ENCODE data around the gene ANKRD17.
A peak's percentile ranks its signal among the peaks of the same experiment; 100 is the strongest.
"Not testable (repeated sequence)": the region's sequence is repeated elsewhere in the genome, so short reads cannot be mapped to it uniquely, and the experiment has no call there.

The ANKRD17 gene, protein sequence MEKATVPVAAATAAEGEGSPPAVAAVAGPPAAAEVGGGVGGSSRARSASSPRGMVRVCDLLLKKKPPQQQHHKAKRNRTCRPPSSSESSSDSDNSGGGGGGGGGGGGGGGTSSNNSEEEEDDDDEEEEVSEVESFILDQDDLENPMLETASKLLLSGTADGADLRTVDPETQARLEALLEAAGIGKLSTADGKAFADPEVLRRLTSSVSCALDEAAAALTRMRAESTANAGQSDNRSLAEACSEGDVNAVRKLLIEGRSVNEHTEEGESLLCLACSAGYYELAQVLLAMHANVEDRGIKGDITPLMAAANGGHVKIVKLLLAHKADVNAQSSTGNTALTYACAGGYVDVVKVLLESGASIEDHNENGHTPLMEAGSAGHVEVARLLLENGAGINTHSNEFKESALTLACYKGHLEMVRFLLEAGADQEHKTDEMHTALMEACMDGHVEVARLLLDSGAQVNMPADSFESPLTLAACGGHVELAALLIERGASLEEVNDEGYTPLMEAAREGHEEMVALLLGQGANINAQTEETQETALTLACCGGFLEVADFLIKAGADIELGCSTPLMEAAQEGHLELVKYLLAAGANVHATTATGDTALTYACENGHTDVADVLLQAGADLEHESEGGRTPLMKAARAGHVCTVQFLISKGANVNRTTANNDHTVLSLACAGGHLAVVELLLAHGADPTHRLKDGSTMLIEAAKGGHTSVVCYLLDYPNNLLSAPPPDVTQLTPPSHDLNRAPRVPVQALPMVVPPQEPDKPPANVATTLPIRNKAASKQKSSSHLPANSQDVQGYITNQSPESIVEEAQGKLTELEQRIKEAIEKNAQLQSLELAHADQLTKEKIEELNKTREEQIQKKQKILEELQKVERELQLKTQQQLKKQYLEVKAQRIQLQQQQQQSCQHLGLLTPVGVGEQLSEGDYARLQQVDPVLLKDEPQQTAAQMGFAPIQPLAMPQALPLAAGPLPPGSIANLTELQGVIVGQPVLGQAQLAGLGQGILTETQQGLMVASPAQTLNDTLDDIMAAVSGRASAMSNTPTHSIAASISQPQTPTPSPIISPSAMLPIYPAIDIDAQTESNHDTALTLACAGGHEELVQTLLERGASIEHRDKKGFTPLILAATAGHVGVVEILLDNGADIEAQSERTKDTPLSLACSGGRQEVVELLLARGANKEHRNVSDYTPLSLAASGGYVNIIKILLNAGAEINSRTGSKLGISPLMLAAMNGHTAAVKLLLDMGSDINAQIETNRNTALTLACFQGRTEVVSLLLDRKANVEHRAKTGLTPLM (N-terminal part only)

DNA sequence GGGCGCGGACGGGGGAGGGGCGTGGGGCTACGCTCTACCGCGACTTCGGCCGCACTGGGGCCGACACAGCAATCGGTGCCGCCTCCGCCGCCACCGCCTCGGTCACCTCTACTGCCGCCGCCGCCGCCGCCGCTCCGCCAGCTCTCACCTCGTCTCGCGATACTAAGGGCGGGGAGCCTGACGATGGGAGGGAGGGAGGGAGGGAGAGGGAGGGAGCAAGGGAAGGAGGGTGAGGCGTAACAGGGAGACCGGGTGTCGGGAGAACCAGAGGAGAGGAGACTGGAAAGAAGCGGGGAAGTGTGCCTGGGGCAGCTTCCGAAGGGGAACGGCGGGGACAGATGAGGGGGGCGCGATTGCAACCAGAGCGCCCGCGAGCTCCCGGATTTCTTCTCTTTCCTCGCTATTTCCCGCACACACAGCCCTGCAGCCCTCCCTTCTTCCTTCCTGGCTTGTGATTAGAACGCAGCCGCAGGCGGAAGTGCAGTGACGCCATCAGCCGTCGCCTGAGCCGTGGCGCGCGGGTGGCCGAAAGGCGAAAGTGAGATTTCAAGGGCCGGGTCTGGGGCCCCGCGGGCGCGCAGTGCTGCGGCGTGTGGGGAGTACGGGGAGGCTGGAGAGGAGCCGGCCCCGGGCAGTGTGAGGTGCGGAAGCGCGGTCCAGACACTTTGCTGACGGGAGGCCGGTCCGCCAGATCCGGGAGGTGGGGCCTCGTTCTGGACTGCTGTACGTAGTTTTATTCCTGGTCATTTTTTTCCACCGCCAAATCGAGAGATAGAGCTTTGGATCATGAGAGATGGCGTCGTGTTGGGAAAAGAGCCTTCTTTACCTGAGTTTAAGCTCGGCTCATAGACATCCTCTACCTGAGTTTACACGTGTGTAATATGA, at the start of gene ANKRD17:
ANKRD17 (minus strand) TSS at position 113 of the 885 bp plus-strand sequence. CDS start 130 bp downstream, outside the sequence.
- peak; percentile 73 for DNase-seq

DNA sequence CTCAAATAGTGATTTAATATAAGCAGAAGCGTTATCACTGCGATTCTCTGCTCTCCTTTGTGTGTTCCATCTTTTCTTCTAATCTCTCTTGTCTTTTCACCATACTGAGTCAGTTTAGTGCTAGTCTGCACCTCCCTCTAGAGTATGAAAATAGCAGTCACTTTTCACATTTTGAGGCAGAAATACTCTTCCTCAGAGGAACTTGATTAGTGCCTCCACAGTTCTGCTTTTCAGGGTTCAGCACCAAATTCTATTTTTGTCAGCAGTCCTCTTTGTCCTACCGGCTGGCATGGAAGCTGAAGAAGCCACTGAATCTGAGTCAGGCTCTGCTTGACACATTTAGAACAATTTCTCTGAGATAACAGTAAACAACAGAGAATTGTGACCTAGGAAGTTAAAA, 49.7 kb upstream of the ANKRD17 start:
- DNase-seq, result no peak

DNA sequence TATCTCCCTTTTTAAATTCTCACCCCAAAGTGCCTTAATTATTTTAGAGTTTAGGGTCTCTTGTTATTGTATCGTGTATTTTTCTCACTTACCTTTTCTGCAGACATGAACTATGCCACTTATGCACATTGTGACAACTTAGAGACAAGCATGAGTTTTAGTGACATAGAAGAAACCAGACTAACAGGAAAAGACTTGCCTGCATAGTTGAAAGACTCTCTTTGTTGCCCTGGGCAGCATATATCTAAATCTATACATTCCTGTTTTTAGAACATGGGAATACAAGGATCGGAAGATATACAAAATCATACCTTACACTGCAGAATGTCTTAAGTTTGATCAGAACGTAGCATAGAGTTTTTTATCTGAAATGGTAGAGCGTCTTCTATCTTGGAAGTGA, 45.1 kb upstream of the ANKRD17 start:
- DNase-seq, result no peak

- DNase-seq, result no peak
Measured at GRCh38 chr4:73299548-73300280, 41.1 kb upstream of the ANKRD17 start.

- DNase-seq, result not testable (repeated sequence)
Measured at GRCh38 chr4:73292661-73293060, 34.1 kb upstream of the ANKRD17 start.

DNA sequence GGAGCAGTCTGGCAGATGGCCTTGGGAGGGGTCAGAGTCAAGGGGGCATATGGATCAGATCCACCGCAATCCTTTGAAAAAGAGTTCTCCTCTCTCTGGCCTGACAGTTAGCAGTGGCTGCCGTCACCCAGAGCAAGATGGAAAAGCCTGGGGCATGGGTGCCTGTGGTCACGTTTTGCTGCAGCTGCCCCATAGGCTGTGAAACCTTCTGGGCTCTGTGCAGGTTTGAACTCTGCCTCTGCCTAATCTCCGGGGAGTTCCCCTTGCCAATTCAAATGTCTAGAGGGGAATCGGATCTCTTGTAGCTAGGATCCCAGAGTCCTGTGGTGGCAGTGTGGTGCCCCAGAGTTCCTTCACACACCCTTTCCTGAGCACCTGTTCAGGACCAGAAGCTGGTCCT, 23.4 kb upstream of the ANKRD17 start:
- no peak for DNase-seq

- no peak for DNase-seq
Measured at GRCh38 chr4:73281396-73281795, 22.8 kb upstream of the ANKRD17 start.

GRCh38 chr4:73277201-73277600, 18.6 kb upstream of the ANKRD17 start:
- DNase-seq, result no peak

GRCh38 chr4:73275318-73275654, 16.7 kb upstream of the ANKRD17 start:
- no peak for DNase-seq

DNA sequence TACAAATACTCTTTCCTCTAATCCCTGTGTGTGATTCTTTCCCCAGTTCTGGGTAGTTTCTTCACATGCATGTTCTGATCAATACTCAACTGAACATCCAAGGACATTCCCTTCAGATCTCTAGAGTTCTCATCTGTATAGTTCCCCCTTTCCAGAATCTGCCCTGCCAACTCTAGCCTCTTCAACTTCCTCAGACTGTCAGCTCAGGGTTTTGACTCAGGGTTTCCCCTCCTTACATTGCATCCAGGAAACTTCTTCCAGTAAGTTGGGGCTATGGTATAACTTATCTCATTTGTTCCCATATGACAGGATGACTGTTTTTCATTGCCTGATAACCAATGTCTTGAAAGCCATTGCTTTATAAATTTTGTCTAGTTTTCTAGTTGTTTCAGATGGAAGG, 14.2 kb upstream of the ANKRD17 start:
- DNase-seq, result no peak

DNA sequence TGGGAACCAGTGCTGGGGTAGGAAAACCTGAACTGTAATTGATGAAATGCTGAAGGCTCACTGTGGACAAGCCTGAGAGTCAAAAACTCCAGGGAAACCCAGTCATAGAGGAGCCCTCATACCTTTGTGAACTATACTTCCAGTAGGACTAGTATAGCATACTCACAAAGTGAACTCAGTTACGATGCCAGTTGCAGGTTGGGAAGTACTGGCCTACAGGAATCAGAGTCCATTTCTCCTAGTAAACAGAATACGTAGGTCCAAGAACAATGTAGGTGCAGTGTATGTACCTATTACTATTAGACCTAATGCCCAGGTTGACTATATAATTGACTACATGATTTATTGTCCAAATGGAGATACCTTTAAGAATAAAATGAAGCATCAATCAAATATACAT, 8.5 kb upstream of the ANKRD17 start:
- DNase-seq, result no peak

DNA sequence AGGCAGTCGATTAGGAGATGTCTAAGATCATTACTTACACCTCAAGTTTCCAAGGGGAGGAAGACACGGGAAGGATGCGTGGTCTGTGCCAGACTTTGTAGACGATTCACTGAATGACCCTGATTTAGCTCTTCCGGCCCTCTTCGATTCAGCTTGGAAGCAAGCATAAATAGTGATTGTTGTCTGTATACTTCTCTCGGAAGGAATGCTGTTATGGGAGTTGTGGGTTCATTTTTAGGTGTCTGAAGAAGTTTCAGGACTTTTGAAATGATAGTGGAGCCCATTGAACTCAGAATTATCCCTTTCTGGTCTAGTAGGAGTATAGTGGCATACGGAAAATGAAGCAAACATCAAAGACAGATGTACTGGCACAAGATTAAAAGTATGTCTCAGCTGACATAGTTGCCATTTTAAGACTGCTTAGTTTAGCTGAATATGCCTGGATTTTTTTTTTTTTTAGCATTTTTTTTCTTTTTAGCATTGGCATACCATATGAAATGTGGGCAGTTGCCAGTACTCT, 1.0 kb upstream of the ANKRD17 start:
- DNase-seq, result no peak

DNA sequence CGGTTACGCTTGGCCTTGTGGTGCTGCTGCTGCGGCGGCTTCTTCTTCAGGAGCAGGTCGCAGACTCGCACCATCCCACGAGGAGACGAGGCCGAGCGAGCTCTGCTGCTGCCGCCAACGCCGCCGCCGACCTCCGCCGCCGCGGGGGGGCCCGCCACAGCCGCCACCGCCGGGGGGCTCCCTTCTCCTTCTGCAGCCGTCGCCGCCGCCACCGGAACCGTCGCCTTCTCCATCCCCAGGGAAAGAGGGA, 237 bp downstream of the ANKRD17 start:
- no peak for DNase-seq

DNA sequence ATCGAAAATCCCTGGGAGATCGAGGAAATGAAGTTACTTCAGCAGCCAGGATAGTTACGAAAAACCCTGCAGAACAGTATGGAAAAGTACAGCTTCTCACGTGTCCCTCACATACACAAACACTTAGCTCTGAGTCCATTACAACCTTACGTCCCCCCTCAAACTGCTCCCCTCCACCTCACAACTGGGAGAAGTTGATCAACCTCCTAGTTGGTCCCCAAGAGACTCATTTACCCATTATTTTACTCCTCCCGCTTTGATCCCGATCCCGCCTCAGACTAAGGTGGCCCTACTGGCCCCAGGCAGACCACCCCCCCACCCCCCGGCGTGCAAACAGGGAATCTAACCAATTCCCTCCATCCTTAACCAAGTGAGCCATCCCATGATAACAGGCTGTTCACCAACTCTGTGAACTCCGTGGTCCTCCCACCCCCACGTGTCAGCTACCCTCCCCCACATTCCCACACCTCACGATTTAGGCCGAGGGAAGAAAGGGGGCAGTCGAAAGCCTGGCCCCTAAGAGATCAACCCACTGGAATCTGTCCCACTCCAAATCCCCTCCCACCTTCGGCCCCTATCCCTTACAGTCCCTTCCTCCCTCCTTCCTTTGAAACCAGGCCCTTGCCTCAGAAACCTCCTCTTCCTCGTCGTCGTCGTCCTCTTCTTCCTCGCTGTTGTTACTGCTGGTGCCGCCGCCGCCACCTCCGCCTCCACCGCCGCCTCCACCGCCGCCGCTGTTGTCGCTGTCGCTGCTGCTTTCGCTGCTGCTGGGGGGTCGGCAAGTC, 755 bp downstream of the ANKRD17 start:
- DNase-seq, result no peak

DNA sequence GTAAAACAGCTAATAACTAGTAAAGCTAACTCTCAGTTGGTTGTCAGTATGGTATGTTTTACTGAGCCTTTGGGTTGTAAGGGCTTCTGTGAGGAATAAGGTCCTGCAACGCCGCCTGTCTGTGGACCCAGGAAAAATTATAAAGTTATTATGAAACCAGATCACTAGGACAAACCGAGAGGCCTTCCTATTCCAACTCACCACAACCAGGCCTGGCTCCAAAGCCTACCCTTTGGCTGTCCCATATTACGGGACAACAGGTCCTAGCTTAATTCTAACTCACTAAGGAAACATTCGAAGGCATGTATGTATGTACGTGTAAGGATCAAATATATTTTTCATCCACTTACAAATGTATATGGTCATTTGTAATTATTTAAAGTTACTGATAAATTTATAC, 1.4 kb downstream of the ANKRD17 start:
- peak; percentile 58 for DNase-seq

GRCh38 chr4:73255847-73256246, 2.8 kb downstream of the ANKRD17 start:
- not testable (repeated sequence) for DNase-seq

DNA sequence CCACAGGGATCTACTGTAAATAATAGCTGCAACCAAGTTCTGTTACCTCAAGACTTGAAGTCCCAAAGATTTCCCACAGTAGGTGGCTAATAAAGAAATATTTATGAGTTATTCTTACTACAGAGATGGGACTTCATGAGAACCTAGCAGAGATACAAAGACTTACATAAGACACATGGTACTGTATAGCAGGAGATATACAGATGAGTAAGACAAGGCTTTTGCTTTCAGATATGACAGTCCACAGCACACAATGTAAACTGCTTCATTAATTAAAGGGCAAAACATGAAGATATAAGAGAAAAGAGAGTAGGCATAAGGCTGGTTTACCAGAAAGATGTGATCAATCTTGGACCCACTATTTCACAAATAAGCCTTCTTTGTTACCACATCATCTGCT, 6.6 kb downstream of the ANKRD17 start:
- no peak for DNase-seq

DNA sequence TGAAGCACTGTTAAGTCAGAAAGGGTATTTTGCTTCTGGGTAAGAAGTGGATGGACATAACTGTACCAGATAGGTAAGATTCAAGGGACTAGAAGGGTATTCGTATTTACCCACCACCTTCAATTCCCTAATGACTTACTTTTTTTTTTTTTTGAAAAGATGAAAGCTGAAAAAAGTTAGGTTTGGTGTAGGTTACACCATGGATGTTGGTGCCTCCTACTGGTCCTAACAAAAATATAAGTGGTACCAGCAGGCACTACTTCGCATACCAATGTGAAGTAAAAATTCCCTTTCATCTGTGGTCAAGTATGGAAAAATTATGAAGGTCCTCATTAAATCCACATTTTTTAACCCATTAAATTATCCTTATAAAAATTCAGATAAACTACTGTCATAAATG, 7.2 kb downstream of the ANKRD17 start:
- no peak for DNase-seq

- no peak for DNase-seq
Measured at GRCh38 chr4:73250642-73251041, 8.0 kb downstream of the ANKRD17 start.

DNA sequence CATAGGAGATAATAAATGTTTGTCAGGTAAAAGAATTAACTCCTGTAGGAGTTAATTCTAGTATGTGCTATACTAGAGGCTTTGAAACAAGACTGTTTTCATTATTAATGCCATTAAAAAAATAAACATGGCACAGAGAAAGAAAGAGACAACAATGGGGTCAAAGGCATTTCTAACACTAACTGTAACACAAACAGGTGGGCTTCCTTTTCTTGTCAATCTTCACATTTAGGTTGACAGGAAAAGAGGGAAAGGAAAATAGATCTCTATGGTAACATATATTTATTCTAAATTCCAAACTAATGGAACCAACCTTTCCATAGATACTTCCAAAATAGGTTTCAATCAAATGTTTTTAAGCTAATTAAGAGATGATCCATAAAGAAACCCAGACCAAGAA, 9.8 kb downstream of the ANKRD17 start:
- DNase-seq, result no peak

GRCh38 chr4:73248416-73248815, 10.2 kb downstream of the ANKRD17 start:
- no peak for DNase-seq
